WTC11 (cell line): ENCODE measurements around the gene ARHGAP25. TPM values are rescaled to one million over a fixed set of nuclear protein-coding genes. Genes with fewer than 3 reads are reported as not detected.
A peak's percentile ranks its signal among the peaks of the same experiment; 100 is the strongest.

Source experiments
- ATAC-seq: fragments of 200-7000 bp; cut with Tn5 transposase; 2 replicates; pipeline ENCODE4 v1.10.0; 2021; ENCODE audit warnings: mild to moderate bottlenecking, moderate library complexity
- CTCF ChIA-PET: fragments of 300-600 bp; sonication (Branson Sonifier 250); formaldehyde crosslinking; loops from one replicate; lab custom pipeline; 2021; ENCODE audit warnings: antibody characterized with exemption; lab: Charles Lee
- POLR2A ChIA-PET: fragments of 350-600 bp; sonication (Branson Sonifier 250); formaldehyde crosslinking; loops from one replicate; lab custom pipeline; 2021; ENCODE audit warnings: antibody characterized with exemption; lab: Charles Lee
- DNase-seq: peaks from one replicate; pipeline ENCODE4 v3.0.0; 2021; ENCODE audit warnings: low spot score
- H3K27ac Mint-ChIP-seq: 2 replicates; pipeline ENCODE4 v1.8.0; 2021; ENCODE audit warnings: mixed read lengths
- H3K27me3 Mint-ChIP-seq: 2 replicates; pipeline ENCODE4 v1.8.0; 2021; ENCODE audit warnings: low read depth, mild to moderate bottlenecking, moderate library complexity, mixed read lengths
- H3K36me3 Mint-ChIP-seq: 2 replicates; pipeline ENCODE4 v1.8.0; 2021; ENCODE audit warnings: mixed read lengths
- H3K4me1 Mint-ChIP-seq: 2 replicates; pipeline ENCODE4 v1.8.0; 2022; ENCODE audit warnings: mixed read lengths
- H3K4me3 Mint-ChIP-seq: 2 replicates; pipeline ENCODE4 v1.8.0; 2021; ENCODE audit warnings: mild to moderate bottlenecking, moderate library complexity, mixed read lengths
- H3K9me3 Mint-ChIP-seq: 2 replicates; pipeline ENCODE4 v1.8.0; 2021; ENCODE audit warnings: mixed read lengths
- ATF6 ChIP-seq: sonication (generic); formaldehyde crosslinking; IDR thresholded peaks from 2 replicates; pipeline ENCODE4 v1.8.1; 2023; ENCODE audit warnings: mild to moderate bottlenecking, missing genetic modification reagents
- CREM ChIP-seq: sonication (generic); formaldehyde crosslinking; IDR thresholded peaks from 2 replicates; pipeline ENCODE4 v1.8.1; 2022; ENCODE audit warnings: mild to moderate bottlenecking, missing genetic modification reagents, moderate library complexity
- ESRRA ChIP-seq: sonication (generic); formaldehyde crosslinking; IDR thresholded peaks from 2 replicates; pipeline ENCODE4 v1.8.1; 2022; ENCODE audit warnings: mild to moderate bottlenecking, missing genetic modification reagents, borderline replicate concordance
- FOXP1 ChIP-seq: sonication (generic); formaldehyde crosslinking; IDR thresholded peaks from 2 replicates; pipeline ENCODE4 v1.8.0; 2022; ENCODE audit warnings: missing genetic modification reagents, mild to moderate bottlenecking, moderate library complexity, borderline replicate concordance
- FOXP4 ChIP-seq: sonication (generic); formaldehyde crosslinking; IDR thresholded peaks from 2 replicates; pipeline ENCODE4 v1.8.0; 2022; ENCODE audit warnings: mild to moderate bottlenecking, missing genetic modification reagents
- GABPB1 ChIP-seq: sonication (generic); formaldehyde crosslinking; IDR thresholded peaks from 2 replicates; pipeline ENCODE4 v1.8.1; 2023; ENCODE audit warnings: mild to moderate bottlenecking, missing genetic modification reagents
- IRF2 ChIP-seq: sonication (generic); formaldehyde crosslinking; IDR thresholded peaks from 2 replicates; pipeline ENCODE4 v1.8.0; 2022; ENCODE audit warnings: low read depth, missing genetic modification reagents, borderline replicate concordance
- MAX ChIP-seq: sonication (generic); formaldehyde crosslinking; IDR thresholded peaks from 2 replicates; pipeline ENCODE4 v1.8.0; 2022; ENCODE audit warnings: mild to moderate bottlenecking, missing genetic modification reagents
- MLX ChIP-seq: sonication (generic); formaldehyde crosslinking; IDR thresholded peaks from 2 replicates; pipeline ENCODE4 v1.8.1; 2023; ENCODE audit warnings: mild to moderate bottlenecking, missing genetic modification reagents, moderate library complexity
- MYBL2 ChIP-seq: sonication (generic); formaldehyde crosslinking; IDR thresholded peaks from 2 replicates; pipeline ENCODE4 v1.8.1; 2023; ENCODE audit warnings: mild to moderate bottlenecking, moderate library complexity, missing genetic modification reagents
- PRDM15 ChIP-seq: sonication (generic); formaldehyde crosslinking; IDR thresholded peaks from 2 replicates; pipeline ENCODE4 v1.8.0; 2022; ENCODE audit warnings: missing genetic modification reagents
- SMAD4 ChIP-seq: sonication (generic); formaldehyde crosslinking; IDR thresholded peaks from 2 replicates; pipeline ENCODE4 v1.8.0; 2022; ENCODE audit warnings: mild to moderate bottlenecking, missing genetic modification reagents
- STAT6 ChIP-seq: sonication (generic); formaldehyde crosslinking; conservative IDR thresholded peaks from 2 replicates; pipeline ENCODE4 v1.8.1; 2023; ENCODE audit warnings: mild to moderate bottlenecking, low read depth, missing genetic modification reagents, moderate library complexity
- USF2 ChIP-seq: sonication (generic); formaldehyde crosslinking; IDR thresholded peaks from 2 replicates; pipeline ENCODE4 v1.8.1; 2023; ENCODE audit warnings: mild to moderate bottlenecking, missing genetic modification reagents, moderate library complexity
- ZBTB21 ChIP-seq: sonication (generic); formaldehyde crosslinking; IDR thresholded peaks from 2 replicates; pipeline ENCODE4 v1.8.1; 2023; ENCODE audit warnings: mild to moderate bottlenecking, missing genetic modification reagents, borderline replicate concordance
- ZNF219 ChIP-seq: sonication (generic); formaldehyde crosslinking; IDR thresholded peaks from 2 replicates; pipeline ENCODE4 v1.8.0; 2023; ENCODE audit warnings: missing genetic modification reagents, mild to moderate bottlenecking, borderline replicate concordance
- total RNA-seq: library from RNA; stranded (reverse); gene quantifications from 3 replicates; pipeline ENCODE4 v1.2.3, GENCODE V29; 2021

The ARHGAP25 gene
- total RNA-seq, 1 experiment from 2014 or later = 2.9 TPM

GRCh38 chr2:68755071-68755470 is 20.5 kb downstream of the ARHGAP25 start (continued):
- no peak for TF ChIP-seq FOXP4
- no peak for TF ChIP-seq ZBTB21 (CRISPR knock-in tag)
- no peak for TF ChIP-seq ATF6
- TF ChIP-seq ZNF219 = no peak
- no peak for TF ChIP-seq GABPB1 (CRISPR knock-in tag)

GRCh38 chr2:68756178-68756577 is 21.6 kb downstream of the ARHGAP25 start:
- H3K9me3 Mint-ChIP-seq = peaks cover 8% of the 10 kb centered on the region; the same call in 1 of the 2 replicates
- ATAC-seq (peak; percentile 66), DNase-seq (no peak)
- no peak overlapping the region for H3K4me3 Mint-ChIP-seq
- H3K36me3 Mint-ChIP-seq = no peaks in the 10 kb centered on the region
- 0 out of 2 replicates have a peak, but pooled peaks have one; percentile 27 for TF ChIP-seq MAX (CRISPR knock-in tag)
- no peak for TF ChIP-seq MYBL2 (CRISPR knock-in tag)
- TF ChIP-seq SMAD4 = no peak
- no peak for TF ChIP-seq CREM (CRISPR knock-in tag)
- TF ChIP-seq USF2 (CRISPR knock-in tag) = no peak
- peaks cover 17% of the 10 kb centered on the region for H3K4me1 Mint-ChIP-seq
- ChIA-PET POLR2A (no interaction called here), CTCF (interaction anchor here (1.0 to 2.9 kb wide), 3 partner anchors 8 to 169 kb away, joined by 3 to 12 read pairs (median 10); no protein-coding TSS in a partner anchor)
- peaks cover 3% of the 10 kb centered on the region; the same call in 1 of the 2 replicates for H3K27me3 Mint-ChIP-seq
- 0 out of 2 replicates have a peak overlapping the region, but pooled peaks have one; percentile 9 for H3K27ac Mint-ChIP-seq

GRCh38 chr2:68757081-68757480 is 22.5 kb downstream of the ARHGAP25 start:
- no peak for DNase-seq
- peaks cover 8% of the 10 kb centered on the region; the same call in 1 of the 2 replicates for H3K9me3 Mint-ChIP-seq
- TF ChIP-seq FOXP1 (CRISPR knock-in tag) = no peak
- no peak for TF ChIP-seq ESRRA (CRISPR knock-in tag)
- TF ChIP-seq MLX (CRISPR knock-in tag) = no peak
- TF ChIP-seq, all 79 proteins: peak for 0
- no peak overlapping the region for H3K4me3 Mint-ChIP-seq
- H3K36me3 Mint-ChIP-seq = no peaks in the 10 kb centered on the region
- peaks cover 17% of the 10 kb centered on the region for H3K4me1 Mint-ChIP-seq
- peaks cover 3% of the 10 kb centered on the region; the same call in 1 of the 2 replicates for H3K27me3 Mint-ChIP-seq
- POLR2A ChIA-PET = no interaction called here
- CTCF ChIA-PET = interaction anchor here (2.9 kb wide), 1 partner anchor 168 kb away, joined by 12 read pairs; no protein-coding TSS in a partner anchor
- H3K27ac Mint-ChIP-seq = no peak overlapping the region
- ATAC-seq = no peak

- Mint-ChIP-seq H3K4me1 (peaks cover 24% of the 10 kb centered on the region), H3K36me3 (no peaks in the 10 kb centered on the region), H3K4me3 (no peak overlapping the region), H3K27me3 (peaks cover 3% of the 10 kb centered on the region; the same call in 1 of the 2 replicates), H3K27ac (no peak overlapping the region), H3K9me3 (peaks cover under 1% of the 10 kb centered on the region; the same call in 1 of the 2 replicates)
- CTCF ChIA-PET = interaction anchor here (3.7 kb wide), 1 partner anchor 10 kb away, joined by 38 read pairs; no protein-coding TSS in a partner anchor
- ATAC-seq (no peak), DNase-seq (no peak)
- POLR2A ChIA-PET = no interaction called here
- TF ChIP-seq IRF2 (CRISPR knock-in tag) (no peak), PRDM15 (CRISPR knock-in tag) (no peak), STAT6 (CRISPR knock-in tag) (no peak)
These were observed 27.5 kb downstream of the ARHGAP25 start for GRCh38 chr2:68762100-68762499.
